GM12801 (cell line): Measurements from ENCODE around the gene ARHGDIA.

Experiments
- CTCF ChIP-seq: IDR thresholded peaks from one replicate; pipeline ENCODE4 v1.5.1; 2011; ENCODE audit warnings: control low read depth; ENCODE audit not compliant: insufficient read length; ENCODE audit errors: extremely low read depth

ARHGDIA gene

DNA sequence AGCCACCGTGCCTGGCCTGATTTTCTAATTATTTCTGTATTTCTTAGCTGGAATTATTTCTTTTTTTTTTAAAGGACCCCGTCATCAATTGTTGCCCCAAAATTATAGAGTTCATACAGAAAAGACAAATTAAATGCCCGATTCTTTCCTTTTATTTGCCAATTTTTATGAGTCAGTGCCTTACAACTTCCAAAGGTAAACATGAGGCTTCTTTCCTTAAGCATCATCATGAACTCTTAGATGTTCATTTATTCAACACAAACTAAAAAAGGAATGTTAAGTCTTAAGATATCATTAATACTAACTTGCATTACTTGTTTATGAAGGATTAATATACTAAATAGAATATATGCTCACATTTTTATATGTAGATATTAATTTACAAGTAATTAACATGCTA is 7.2 kb upstream of the ARHGDIA start:
- TF ChIP-seq CTCF = no peak

GRCh38 chr17:81877569-81877968 is 6.4 kb upstream of the ARHGDIA start:
- TF ChIP-seq CTCF = no peak

GRCh38 chr17:81871387-81872230 is 472 bp upstream of the ARHGDIA start:
- no peak for TF ChIP-seq CTCF

DNA sequence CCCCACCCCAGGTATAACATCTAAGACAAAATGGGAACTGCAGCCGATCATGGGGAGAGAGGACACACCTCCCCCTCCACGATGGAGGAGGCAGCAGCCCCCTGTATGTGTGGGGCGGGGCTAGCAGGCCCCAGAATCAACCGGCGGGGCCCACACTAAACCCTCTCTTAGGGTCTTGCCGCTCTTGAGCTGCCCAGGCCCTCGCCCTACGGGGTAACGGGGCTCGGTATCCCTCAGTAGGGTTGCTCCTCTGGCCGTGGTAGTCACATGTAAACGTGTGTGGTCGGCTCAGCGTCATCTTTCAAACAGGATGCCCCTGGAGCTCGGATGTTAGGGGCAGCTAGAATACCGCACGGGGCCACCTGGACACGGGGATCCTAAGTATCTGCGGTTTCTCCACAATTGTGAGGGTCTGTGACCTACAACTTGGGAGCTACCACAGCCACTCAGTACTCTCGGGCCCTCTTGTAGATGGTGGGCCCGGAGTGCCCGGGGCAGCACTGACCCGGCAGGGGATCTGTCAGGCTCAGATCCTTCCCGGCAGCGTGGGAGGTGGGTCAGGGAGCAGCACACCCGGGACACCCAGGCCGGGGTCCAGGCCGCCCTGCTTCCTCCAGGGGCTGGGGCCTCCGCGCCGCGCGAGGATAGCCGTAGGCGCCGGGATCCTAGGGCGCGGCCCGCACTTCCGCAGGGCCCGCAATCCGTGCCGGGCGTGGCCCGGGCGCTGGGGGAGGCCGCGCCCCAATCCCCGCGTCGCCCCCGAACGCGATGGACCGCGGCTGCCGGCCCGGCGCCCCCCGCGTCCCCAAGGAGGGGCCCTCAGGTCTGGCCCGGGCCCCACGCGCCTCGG is 781 bp downstream of the ARHGDIA start:
- no peak for TF ChIP-seq CTCF

- no peak for TF ChIP-seq CTCF
Measured at GRCh38 chr17:81869221-81870130, 1.7 kb downstream of the ARHGDIA start.

DNA sequence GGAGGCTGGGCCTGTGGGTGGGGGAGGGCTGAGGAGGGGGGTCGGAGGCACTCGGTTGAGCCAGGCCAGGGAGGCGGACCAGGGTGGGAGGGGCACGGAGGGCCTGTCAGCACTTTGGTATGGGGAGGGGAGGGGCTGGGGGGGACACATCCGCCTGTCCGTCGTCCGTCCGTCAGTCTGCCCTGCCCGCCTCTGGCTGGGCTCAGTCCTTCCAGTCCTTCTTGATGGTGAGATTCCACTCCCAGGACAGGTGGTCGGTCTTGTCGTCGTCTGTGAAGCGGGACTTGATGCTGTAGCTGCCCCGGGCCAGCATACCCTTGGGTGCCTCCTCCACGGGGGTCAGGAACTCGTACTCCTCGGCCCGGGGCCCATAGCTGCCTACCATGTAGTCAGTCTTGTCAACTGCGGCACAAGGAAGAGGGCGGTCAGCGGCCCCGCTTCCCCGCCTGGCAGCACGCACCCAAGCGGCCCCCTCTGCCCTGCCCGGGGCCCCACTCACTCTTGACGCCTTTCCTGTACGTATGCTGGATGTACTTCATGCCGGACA is 2.4 kb downstream of the ARHGDIA start:
- no peak for TF ChIP-seq CTCF
